IMR-90 (cell line): ENCODE data around the gene LAMA5. TPM values are rescaled to one million over a fixed set of nuclear protein-coding genes. Genes with fewer than 3 reads are reported as not detected.

ENCODE experiments used
- ATAC-seq: fragments of 200-7000 bp; cut with Tn5 transposase; 2 replicates; pipeline ENCODE4 v1.9.1; 2020; ENCODE audit warnings: low read depth, mild to moderate bottlenecking, moderate library complexity
- BruUV-seq: library from RNA; stranded (reverse); fragments of 400-500 nt; replicated peaks from 2 replicates; lab custom pipeline; 2021; lab: Mats Ljungman, UMichigan
- CTCF ChIA-PET: fragments of 300-600 bp; formaldehyde crosslinking; extraction: SDS; loops from one replicate; lab custom pipeline; 2021; ENCODE audit warnings: antibody characterized with exemption; lab: Yijun Ruan, JAX
- POLR2A ChIA-PET: fragments of 300-600 bp; sonication (Branson Sonifier 250); formaldehyde crosslinking; loops from one replicate; lab custom pipeline; 2022; ENCODE audit warnings: antibody characterized with exemption; ENCODE audit not compliant: unreplicated experiment; lab: Charles Lee
- DNase-seq: peaks from one replicate; pipeline ENCODE4 v3.0.0; 2013
- H2AFZ ChIP-seq: replicated peaks from 2 replicates; pipeline ENCODE3; 2013; ENCODE audit warnings: low read length, mild to moderate bottlenecking; ENCODE audit not compliant: poor library complexity
- H2AK5ac ChIP-seq: 2 replicates; pipeline ENCODE4 v1.6.1; 2013; ENCODE audit warnings: low read depth, low read length, inconsistent platforms
- H2AK9ac ChIP-seq: replicated peaks from 2 replicates; pipeline ENCODE3; 2013; ENCODE audit warnings: mild to moderate bottlenecking, low read depth, low read length, moderate library complexity; ENCODE audit not compliant: poor library complexity
- H2BK120ac ChIP-seq: 2 replicates; pipeline ENCODE4 v1.6.1; 2013; ENCODE audit warnings: low read depth, low read length, inconsistent platforms
- H2BK15ac ChIP-seq: 3 replicates; pipeline ENCODE4 v1.6.1; 2013; ENCODE audit warnings: low read depth, low read length, inconsistent platforms
- H2BK20ac ChIP-seq: 2 replicates; pipeline ENCODE4 v1.6.1; 2013; ENCODE audit warnings: low read depth, mild to moderate bottlenecking, inconsistent platforms, low read length, moderate library complexity
- H2BK5ac ChIP-seq: 2 replicates; pipeline ENCODE4 v1.6.1; 2013; ENCODE audit warnings: mild to moderate bottlenecking, low read depth, low read length, inconsistent platforms; ENCODE audit not compliant: poor library complexity, severe bottlenecking
- H3K14ac ChIP-seq: replicated peaks from 2 replicates; pipeline ENCODE4 v1.6.1; 2013; ENCODE audit warnings: low read depth, low read length, inconsistent platforms
- H3K18ac ChIP-seq: 2 replicates; pipeline ENCODE4 v1.6.1; 2013; ENCODE audit warnings: low read depth, low read length, control low read depth
- H3K23ac ChIP-seq: 2 replicates; pipeline ENCODE4 v1.6.1; 2013; ENCODE audit warnings: low read depth, low read length, inconsistent platforms
- H3K27ac ChIP-seq: 2 replicates; pipeline ENCODE4 v1.5.1; 2013; ENCODE audit warnings: mild to moderate bottlenecking, control low read depth, low read length; ENCODE audit not compliant: insufficient read depth
- H3K27me3 ChIP-seq: 2 replicates; pipeline ENCODE4 v1.6.1; 2013; ENCODE audit warnings: low read length; ENCODE audit not compliant: control insufficient read depth, insufficient read depth
- H3K36me3 ChIP-seq: 2 replicates; pipeline ENCODE4 v1.6.1; 2013; ENCODE audit warnings: low read length, mixed read lengths; ENCODE audit not compliant: control insufficient read depth, insufficient read depth
- H3K4ac ChIP-seq: 2 replicates; pipeline ENCODE4 v1.6.1; 2013; ENCODE audit warnings: low read depth, low read length, inconsistent platforms
- H3K4me1 ChIP-seq: 2 replicates; pipeline ENCODE4 v1.6.1; 2013; ENCODE audit warnings: low read length, mixed read lengths; ENCODE audit not compliant: control insufficient read depth, insufficient read depth
- H3K4me2 ChIP-seq: 2 replicates; pipeline ENCODE4 v1.6.1; 2013; ENCODE audit warnings: low read depth, mild to moderate bottlenecking, control low read depth, low read length, moderate library complexity
- H3K4me3 ChIP-seq: 2 replicates; pipeline ENCODE4 v1.5.1; 2013; ENCODE audit warnings: low read depth, mild to moderate bottlenecking, control low read depth, low read length, moderate library complexity; ENCODE audit not compliant: insufficient read depth
- H3K56ac ChIP-seq: 2 replicates; pipeline ENCODE4 v1.6.1; 2013; ENCODE audit warnings: low read length, inconsistent platforms; ENCODE audit not compliant: insufficient read depth; ENCODE audit errors: extremely low read depth
- H3K79me1 ChIP-seq, 2 experiments: 2 replicates each; pipeline ENCODE4 v1.6.1; 2013; ENCODE audit warnings: low read length in 2 of 2, inconsistent platforms in 1 of 2, low read depth in 1 of 2
- H3K9ac ChIP-seq: 2 replicates; pipeline ENCODE4 v1.6.1; 2013; ENCODE audit warnings: low read depth, low read length, control low read depth
- H3K9me1 ChIP-seq: 2 replicates; pipeline ENCODE4 v1.6.1; 2013; ENCODE audit warnings: low read length, inconsistent platforms; ENCODE audit not compliant: insufficient read depth
- H3K9me3 ChIP-seq: 2 replicates; pipeline ENCODE4 v1.6.1; 2013; ENCODE audit warnings: low read length; ENCODE audit not compliant: control insufficient read depth, insufficient read depth
- H4K20me1 ChIP-seq: 2 replicates; pipeline ENCODE4 v1.6.1; 2013; ENCODE audit warnings: low read length, inconsistent platforms; ENCODE audit not compliant: insufficient read depth
- H4K5ac ChIP-seq: 2 replicates; pipeline ENCODE4 v1.6.1; 2013; ENCODE audit warnings: mild to moderate bottlenecking, low read depth, low read length, control low read depth
- H4K8ac ChIP-seq, 2 experiments: 2 replicates each; pipeline ENCODE4 v1.6.1; 2013; ENCODE audit warnings: low read depth in 2 of 2, low read length in 2 of 2, control low read depth in 1 of 2, inconsistent platforms in 1 of 2
- H4K91ac ChIP-seq: 2 replicates; pipeline ENCODE4 v1.6.1; 2013; ENCODE audit warnings: low read depth, low read length, inconsistent platforms; ENCODE audit not compliant: insufficient read depth
- RFX5 ChIP-seq: IDR thresholded peaks from 2 replicates; pipeline ENCODE4 v1.8.0; 2012; ENCODE audit warnings: low read depth, mild to moderate bottlenecking, low read length, moderate library complexity
- WGBS, 2 experiments: methylation state at CpG; one replicate each; pipeline versions ENCODE4 v1.1.5 to v1.1.7; 2013; ENCODE audit warnings: missing lambda C conversion rate in 2 of 2; ENCODE audit not compliant: insufficient read length in 1 of 2; ENCODE audit errors: extremely low coverage in 2 of 2; 5-methylcytosine and 5-hydroxymethylcytosine counted together
- dilution Hi-C: fragments of 300-500 bp; cut with HindIII; formaldehyde crosslinking; loops from one replicate; pipeline ENCODE4 v1.14.3; 2018; ENCODE audit warnings: low sequenced_read_pairs; ENCODE audit not compliant: unreplicated experiment
- in situ Hi-C: fragments of 300-500 bp; cut with MboI; formaldehyde crosslinking; loops from 3 replicates; pipeline ENCODE4 v1.14.3; 2019; ENCODE audit warnings: low sequenced_read_pairs, inconsistent platforms, mixed read lengths
- intact Hi-C: fragments of 100-400 bp; cut with micrococcal nuclease; formaldehyde crosslinking; loops from 2 replicates; pipeline ENCODE4 v1.10.0; 2022
- polyA plus RNA-seq, 3 experiments: library from polyadenylated mRNA; depleted of rRNA; stranded (reverse); fragments of >200 nt; gene quantifications; 2 replicates each; pipeline ENCODE4 v1.2.3, GENCODE V29; 2012; ENCODE audit warnings: low replicate concordance in 1 of 3
- total RNA-seq: library from RNA; depleted of rRNA; stranded (reverse); fragments of >200 nt; gene quantifications from 2 replicates; pipeline ENCODE4 v1.2.3, GENCODE V29; 2012
- TF ChIP-seq, protein P1 (sequence below): fragments of 150-350 bp; IDR thresholded peaks from 2 replicates; pipeline ENCODE4 v1.6.1; 2017; ENCODE audit warnings: mild to moderate bottlenecking, antibody characterized with exemption, low read length, low read depth

Gene LAMA5
- total and polyA plus RNA-seq, 2 of the 4 experiments (the other 2 are of a cell fraction), result 0.90 to 7.3 TPM

- CTCF ChIA-PET, result no interaction called here
Observed at GRCh38 chr20:62318400-62319345, 48.4 kb downstream of the LAMA5 start.

More at GRCh38 chr20:62318400-62319345, 48.4 kb downstream of the LAMA5 start:
- in situ Hi-C loops (no loop called here), dilution Hi-C loops (no loop called here), intact Hi-C loops (no loop called here)
- no peaks in the 10 kb centered on the region for H3K4me1 ChIP-seq
- no peak overlapping the region for H3K4ac ChIP-seq
- peaks cover 46% of the 10 kb centered on the region; the same call in 1 of the 2 replicates for H3K36me3 ChIP-seq
- no peak overlapping the region for H2BK5ac ChIP-seq
- H2AFZ ChIP-seq, result no peak overlapping the region
- H3K9me3 ChIP-seq, result no peaks in the 10 kb centered on the region
- no peak overlapping the region for H4K91ac ChIP-seq
- no peak overlapping the region for H4K5ac ChIP-seq
- no peaks in the 10 kb centered on the region for H3K79me1 ChIP-seq
- no peak overlapping the region for H4K8ac ChIP-seq
- no peak overlapping the region for H2BK120ac ChIP-seq
- no peak overlapping the region for H2AK5ac ChIP-seq
- DNase-seq, result no peak
- H3K9me1 ChIP-seq, result no peaks in the 10 kb centered on the region
- no peak overlapping the region for H2BK15ac ChIP-seq
- no peak overlapping the region for H3K4me3 ChIP-seq
- no peak for ATAC-seq
- no peak overlapping the region for H3K56ac ChIP-seq
- no peak overlapping the region for H3K18ac ChIP-seq
- TF ChIP-seq RFX5, result no peak
- TF ChIP-seq, protein P1, sequence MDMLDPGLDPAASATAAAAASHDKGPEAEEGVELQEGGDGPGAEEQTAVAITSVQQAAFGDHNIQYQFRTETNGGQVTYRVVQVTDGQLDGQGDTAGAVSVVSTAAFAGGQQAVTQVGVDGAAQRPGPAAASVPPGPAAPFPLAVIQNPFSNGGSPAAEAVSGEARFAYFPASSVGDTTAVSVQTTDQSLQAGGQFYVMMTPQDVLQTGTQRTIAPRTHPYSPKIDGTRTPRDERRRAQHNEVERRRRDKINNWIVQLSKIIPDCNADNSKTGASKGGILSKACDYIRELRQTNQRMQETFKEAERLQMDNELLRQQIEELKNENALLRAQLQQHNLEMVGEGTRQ, result no peak
- no TSS peak for BruUV-seq
- no peak overlapping the region for H3K23ac ChIP-seq
- H3K27me3 ChIP-seq, result no peaks in the 10 kb centered on the region
- H3K14ac ChIP-seq, result no peak overlapping the region
- POLR2A ChIA-PET, result no interaction called here
- 90% methylated on average over 20 of the region's 36 CpGs; no CpG with 5 or more reads in 1 of the 2 experiments for WGBS, 2 experiments
- no peaks in the 10 kb centered on the region for H4K20me1 ChIP-seq
- H3K27ac ChIP-seq, result no peak overlapping the region
- H3K4me2 ChIP-seq, result no peak overlapping the region
- no peak overlapping the region for H3K9ac ChIP-seq
- no peak overlapping the region for H2AK9ac ChIP-seq
- H2BK20ac ChIP-seq, result no peak overlapping the region
